T-helper 2 cell treated with Interferon-gamma antibody and Interleukin-4, amounts not matched to agents 100 ng/mL and 5 ng/mL, for 36 hours (primary cell): ENCODE data around the gene SLC35F1. TPM values are rescaled to one million over a fixed set of nuclear protein-coding genes. Genes with fewer than 3 reads are reported as not detected.
"Not testable (repeated sequence)": the region's sequence is repeated elsewhere in the genome, so short reads cannot be mapped to it uniquely, and the experiment has no call there.

ENCODE experiments used
- intact Hi-C: fragments of 100-400 bp; cut with micrococcal nuclease; formaldehyde crosslinking; loops from one replicate; pipeline ENCODE4 v1.15.1; 2023
- total RNA-seq: library from RNA; stranded (reverse); gene quantifications from 2 replicates; pipeline ENCODE4 v1.2.3, GENCODE V29; 2022

The SLC35F1 gene
- total RNA-seq, 1 donor from 2014 or later, result not detected

DNA sequence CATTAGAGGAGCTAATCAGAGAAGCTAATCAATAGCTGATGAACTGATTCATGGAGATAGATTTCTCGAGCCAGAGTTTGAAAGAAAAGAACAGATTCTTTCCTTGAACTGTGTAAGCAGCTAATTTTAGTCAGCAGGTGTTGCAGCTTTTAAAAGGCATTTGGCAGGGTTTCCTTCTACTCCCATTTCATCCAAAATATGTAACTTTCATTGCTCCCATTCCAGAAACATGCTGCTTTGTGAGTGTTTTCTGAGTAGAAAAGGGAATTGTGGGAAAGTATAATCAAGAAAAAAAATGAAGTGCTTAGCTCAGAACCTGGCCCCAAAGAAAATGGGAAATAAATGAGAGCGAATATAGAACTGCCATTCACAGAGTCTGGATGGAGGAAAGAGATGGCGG lies 20.8 kb downstream of the SLC35F1 start:
- intact Hi-C loops, result no loop called here

DNA sequence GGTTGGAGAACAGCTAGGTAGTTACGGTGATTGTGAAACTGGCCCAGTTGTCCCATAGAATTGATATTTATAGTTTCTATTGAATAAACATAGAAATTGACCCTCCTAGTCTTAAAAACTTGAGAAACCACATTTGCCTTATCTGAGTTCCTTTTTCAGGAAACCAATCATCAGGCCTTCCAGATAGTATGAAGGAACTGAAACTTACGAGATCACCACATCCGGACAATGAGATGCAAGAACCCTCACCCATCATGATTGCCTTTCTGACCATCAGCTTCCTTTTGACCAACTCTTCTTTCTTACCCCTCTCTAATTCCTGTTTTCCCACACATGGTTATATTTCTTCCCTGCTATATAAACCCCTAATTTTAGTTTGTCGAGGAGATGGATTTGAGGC lies 21.8 kb downstream of the SLC35F1 start:
- intact Hi-C loops, result no loop called here

DNA sequence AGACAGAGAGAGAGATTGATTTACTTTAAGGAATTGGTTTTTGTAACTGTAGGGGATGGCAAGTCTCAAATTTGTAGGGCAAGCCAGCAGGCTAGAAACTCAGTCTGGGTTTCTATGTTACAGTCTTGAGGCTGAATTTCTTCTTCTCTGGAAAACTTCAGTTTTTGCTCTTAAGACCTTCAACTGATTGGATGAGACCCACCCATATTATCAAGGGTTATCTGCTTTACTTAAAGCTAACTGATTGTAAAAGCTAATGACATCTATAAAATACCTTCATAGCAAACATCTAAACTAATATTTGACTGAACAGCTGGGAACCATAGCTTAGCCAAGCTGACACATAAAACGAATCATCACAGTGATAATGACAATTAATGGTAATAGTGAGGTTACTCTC lies 22.4 kb downstream of the SLC35F1 start:
- intact Hi-C loops, result no loop called here

DNA sequence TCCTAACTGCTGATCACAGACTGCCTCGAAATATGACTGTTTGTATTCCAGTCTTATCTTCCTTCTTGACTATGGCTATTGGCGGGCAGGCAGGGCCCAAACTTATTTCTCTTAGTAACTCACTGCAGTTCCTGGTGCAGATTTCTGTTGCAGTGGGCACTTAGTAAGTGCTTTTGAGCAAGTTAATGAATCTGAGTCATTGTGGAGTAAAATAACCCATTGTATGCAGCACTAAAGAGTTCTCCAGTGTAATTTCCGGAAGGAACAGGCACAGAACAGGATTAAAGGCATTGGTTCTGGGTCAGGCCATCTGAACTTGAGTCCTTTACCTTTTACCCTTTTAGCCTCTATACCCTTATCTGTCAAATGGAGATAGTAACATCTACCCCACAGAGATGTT lies 23.6 kb downstream of the SLC35F1 start:
- intact Hi-C loops, result no loop called here

DNA sequence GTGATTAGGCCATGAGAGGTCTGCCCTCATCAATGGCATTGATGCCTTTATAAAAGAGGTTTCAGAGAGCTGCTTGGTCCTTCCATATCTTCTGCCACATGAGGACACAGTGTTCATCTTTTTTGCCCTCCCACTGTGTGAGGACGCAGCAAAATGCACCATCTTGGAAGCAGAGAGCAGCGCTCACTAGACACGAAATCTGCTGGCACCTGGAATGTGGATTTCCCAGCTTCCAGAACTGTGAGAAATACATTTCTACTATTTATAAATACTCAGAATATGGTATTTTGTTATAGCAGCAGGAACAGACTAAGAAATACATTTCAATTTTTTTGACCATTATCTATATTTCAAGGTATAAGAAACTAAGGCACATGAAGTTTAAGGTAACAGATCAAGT lies 24.9 kb downstream of the SLC35F1 start:
- intact Hi-C loops, result no loop called here

DNA sequence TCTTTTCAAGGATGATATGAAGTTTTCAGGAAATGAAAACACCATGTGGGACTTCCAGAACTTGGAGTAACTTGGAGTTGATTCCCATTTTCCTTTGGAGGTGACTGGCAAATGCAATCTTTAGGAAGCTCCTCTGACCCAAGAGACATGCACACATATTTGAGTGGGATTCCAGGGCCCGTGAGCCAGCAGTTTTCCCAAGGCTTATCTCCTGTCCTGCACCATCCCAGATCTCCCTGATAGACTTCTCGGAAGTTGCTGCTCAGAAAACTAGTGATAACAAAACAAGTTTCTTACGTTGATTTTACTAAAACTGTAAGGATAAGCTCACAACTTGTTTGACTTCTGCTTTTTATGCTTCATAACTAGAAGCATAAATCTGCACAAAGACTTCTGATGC lies 25.6 kb downstream of the SLC35F1 start:
- intact Hi-C loops, result no loop called here

DNA sequence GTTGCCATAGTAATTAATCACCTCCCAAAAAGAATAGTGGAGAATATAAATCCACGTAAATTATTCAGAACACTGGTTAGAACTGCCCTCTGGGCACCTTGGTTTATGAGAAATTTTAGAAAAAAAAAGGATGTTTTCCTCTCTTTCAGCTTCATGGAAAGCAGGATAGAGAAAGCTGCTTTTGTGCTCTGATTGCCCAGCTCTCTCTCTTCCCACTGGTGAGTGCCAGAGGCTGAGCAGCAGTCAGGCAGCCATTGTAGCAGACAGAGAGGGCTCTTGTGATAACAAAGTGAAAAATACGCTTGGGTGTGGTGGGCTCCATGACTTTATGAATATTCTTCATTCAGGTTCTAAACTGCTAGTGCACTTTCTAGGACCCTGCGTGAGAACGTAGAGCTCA lies 26.4 kb downstream of the SLC35F1 start:
- intact Hi-C loops, result no loop called here

DNA sequence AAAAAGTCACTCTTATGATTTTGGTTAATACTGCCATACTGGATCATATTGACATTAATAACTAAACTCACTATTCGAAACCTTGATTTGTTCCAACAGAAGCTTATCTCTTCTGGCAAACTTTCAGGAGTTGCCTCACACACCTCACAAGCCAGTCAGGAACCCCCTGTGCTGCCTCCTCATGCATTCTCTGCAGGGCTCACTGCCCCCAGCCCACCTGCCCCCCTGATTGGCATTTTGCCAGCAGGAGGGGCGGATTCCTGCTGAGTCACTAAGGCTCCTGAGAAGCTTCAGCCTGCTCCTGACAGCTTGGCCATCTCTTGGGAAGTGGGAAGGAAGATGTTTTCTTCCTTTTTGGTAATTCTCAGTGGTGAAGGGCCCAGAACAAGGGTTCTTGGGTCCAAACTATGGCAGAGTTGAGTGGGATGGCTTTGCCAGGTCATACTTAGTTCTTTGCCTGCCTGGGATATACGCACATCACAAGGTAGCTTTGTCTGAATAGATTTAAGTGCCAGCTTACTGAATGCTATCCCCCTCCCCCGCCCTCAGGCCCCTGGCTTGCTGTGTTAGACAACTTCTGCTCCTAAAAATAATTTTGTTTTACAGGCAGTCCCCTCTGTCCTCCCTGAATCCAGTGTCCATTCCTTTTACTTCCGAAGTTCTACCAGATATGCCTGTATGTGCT lies 31.4 kb downstream of the SLC35F1 start:
- intact Hi-C loops, result no loop called here

DNA sequence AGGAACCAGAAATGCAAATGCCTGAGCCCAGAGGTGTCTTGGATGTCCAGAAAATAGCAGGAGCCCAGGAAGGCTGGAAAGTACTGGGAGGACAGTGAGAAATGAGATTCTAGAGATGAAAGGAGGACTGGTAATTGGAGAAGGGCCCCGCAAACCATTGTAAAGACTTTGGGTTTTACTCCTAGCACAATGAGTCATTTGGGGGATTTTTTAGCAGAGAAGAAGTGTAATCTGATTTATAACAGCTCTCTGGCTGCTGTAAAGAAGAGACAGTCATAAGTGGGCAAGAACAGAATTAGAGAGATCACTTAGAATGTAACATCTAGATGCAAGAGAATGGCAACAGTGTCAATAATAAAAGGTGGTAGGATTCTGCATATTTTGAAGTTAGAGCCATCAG lies 40.2 kb downstream of the SLC35F1 start:
- intact Hi-C loops, result no loop called here

DNA sequence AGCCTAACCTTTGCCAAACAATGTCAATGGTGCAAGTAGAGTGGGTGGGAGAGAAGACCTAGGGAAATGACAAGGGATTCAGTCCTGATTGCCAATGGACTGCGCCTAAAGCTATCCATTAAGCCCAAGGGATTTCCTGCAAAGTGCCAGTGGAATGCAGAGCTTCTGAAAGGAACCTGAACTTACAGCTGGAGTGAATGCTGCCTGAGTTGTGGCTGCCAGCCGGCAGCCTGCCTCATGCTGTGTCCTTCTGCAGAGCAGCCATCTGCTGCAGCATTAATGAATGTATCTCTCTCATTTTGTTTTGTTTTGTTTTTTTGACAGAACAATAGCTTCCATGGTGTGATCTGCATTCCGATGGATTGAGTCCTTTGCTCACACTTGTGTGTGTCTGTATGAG lies 44.7 kb downstream of the SLC35F1 start:
- intact Hi-C loops, result no loop called here

DNA sequence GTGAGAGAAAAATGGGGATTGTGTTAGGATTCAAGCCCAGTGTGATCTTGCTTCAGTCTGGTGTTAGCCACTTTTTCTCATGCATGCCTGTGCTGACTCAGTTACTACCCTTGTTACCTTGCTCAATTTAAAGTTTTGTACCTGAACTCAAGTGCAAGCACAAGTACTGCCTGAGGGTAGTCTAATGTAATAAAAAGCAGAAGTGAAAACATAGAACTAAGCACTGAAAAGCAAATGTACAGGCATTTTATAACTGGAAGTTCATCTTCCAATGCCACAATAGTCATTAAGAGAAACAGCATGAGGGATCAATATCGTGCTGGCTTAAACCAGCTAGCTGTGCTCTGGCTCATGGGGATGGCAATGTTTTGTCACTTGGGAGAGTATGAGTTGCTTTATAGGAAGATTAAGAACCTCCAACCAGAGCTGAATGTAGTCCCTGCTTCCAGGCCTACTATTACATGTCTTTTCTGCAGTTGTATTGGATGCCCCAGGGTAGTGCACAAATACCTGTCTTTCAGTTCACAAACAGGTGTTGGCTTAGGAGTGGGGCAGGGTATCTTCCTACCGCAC lies 48.7 kb downstream of the SLC35F1 start:
- intact Hi-C loops, result no loop called here

DNA sequence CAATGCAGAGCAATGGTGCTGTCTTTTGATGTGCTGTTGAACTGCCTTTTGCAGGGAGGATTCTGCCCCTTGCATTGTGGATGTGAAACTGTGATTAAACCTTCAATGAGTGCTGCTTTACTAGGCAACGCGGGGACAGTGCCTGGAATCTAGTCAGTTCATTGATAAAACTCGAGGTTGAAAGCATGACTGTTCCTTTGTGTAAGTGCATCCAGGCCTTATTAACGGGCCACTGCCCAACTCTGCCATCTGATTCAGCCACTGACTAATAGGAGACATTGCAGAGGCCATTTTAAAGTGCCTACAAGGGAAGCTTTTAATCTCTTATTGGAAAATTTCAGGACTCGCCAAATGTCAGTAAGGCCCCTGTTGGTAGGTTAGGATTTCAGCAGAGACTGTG lies 49.3 kb downstream of the SLC35F1 start:
- intact Hi-C loops, result no loop called here

DNA sequence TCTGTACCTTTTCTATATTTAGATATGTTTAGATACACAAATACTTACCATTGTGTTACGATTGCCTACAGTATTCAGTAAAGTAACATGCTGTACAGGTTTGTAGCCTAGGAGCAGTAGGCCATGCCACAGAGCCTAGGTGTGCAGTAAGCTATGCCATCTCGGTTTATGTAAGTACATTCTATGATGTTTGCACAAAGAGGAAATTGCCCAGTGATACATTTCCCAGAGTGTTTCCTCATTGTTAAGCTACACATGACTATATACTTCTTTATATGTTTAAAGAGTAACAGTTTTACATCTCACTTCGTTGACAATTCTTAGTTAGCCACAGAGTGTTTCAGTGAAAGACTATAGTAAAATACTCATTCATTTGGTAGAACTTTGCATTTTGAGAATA lies 51.5 kb downstream of the SLC35F1 start:
- intact Hi-C loops, result no loop called here

DNA sequence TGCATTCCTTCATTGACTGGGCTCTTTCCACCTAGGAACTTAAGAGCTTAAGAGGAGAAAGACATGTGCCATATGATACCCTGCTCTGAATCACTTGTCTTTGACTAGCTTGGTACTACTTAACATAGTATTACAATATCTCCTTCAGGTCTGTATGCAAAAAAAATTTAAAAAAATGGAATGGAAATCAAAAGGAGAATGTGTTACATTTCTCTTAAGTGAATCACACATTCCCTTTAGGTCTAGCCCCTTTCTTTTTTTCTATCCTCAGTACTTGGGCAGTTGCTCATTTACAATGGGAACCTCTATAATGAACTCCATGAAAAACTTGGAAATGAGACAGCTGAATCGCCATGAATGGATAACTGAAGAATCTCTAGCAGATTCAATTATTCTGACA lies 53.8 kb downstream of the SLC35F1 start:
- intact Hi-C loops, result no loop called here

DNA sequence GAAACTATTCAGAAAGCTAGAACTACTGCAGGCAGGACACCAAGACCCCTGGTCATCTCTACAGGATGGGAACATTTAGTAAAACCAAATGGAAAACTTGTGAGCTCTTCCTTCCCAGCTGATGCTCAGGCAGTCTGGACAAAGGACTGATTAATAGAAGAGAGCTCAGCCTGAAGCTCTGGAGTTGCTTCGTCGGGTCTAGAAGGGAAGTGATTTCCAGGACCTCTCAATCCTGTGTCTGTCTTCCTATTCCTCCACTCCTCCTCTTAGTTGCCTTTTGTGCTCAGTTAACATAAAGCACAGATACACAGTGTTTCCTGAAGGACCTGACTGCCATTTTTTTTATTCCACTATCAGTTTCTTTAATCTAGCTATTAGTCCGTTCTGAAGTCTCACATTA lies 54.2 kb downstream of the SLC35F1 start:
- intact Hi-C loops, result no loop called here

DNA sequence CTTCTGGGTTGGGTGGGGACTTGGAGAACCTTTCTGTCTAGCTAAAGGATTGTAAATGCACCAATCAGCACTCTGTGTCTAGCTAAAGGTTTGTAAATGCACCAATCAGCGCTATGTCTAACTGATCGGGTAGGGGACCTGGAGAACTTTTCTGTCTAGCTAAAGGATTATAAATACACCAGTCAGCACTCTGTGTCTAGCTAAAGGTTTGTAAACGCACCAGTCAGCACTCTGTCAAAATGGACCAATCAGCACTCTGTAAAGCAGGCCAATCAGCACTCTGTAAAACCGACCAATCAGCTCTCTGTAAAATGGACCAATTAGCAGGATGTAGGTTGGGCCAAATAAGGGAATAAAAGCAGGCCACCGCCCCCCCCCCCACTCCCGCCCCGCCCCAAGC lies 58.7 kb downstream of the SLC35F1 start:
- intact Hi-C loops, result not testable (repeated sequence)

DNA sequence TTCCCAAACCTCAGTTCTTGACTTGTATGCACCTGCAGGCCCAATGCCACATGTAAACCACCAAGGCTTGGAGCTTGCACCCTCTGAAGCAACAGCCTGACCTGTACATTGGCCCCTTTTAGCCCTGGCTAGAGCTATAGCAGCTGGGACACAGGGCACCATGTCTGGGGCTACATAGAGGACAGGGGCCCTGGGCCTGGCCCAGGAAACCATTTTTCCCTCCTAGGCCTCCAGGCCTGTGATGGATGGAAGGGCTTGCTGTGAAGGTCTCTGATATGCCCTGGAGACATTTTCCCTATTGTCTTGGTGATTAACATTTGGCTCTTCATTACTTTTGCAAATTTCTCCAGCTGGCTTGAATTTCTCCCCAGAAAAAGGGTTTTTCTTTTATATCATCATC lies 64.6 kb downstream of the SLC35F1 start:
- intact Hi-C loops, result no loop called here

DNA sequence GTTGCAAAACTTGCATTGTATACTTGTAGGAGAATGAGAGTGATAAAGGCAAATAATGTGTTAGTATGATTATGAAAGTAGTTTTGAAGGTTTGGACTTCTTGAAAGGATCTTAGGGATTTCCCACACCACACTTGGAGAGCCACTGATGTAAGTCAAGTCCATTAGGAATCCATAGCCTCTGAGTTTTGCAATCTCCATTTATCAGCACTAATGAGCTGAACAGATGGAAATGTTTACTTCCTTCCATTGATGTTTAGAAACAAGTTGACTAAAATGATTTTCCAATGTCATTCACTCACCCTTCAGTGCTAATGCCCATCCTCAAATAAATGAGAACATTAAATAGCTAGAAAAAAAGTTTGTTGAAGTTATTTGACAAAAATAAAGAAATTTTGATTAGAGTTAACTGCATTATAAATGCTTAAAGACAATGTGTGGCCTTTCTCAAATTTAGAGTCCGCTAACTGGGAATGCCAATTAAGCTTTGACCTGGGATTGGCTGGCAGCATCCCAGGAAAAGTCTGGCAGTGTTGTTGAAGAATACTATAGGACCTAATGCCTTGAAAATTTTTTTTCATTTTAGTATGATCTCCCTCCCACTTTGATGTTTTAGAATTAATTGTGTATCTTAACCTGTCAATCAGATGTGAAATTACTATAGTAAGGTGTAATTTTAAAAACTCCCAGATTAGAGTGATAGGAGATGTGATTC lies 68.0 kb downstream of the SLC35F1 start:
- intact Hi-C loops, result loop anchor here (2.0 to 5.0 kb wide), 2 partner anchors 644 to 827 kb away; no protein-coding TSS in a partner anchor

DNA sequence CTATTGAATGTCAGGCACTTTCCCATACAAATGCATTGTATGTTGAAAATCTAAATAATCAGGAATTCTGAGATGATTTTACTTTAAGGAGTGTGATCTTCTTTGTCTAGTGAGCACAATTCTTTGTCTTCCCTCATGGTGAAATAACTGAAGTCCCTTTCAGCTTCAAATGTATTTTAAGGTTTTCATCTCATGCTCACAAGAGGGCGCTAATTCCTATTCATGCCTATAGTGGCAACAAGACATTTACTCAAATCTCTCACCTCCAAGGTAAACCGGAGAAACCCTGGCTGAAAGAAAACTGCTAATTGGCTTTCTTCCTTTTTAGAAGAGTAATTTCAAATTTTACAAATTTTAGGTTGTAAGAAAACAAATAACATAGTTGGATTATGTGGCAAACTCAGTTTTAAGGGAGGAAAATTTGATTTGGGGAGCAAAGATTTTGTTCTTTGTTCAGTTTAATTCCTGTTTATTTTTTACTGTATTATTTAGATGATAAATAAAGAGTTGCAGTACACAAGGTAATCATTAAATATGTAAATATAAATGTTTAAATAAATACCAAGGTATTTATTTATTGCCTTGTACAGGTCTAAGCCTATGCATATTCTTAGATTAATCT lies 69.1 kb downstream of the SLC35F1 start:
- intact Hi-C loops, result loop anchor here (1.0 to 5.0 kb wide), 2 partner anchors 575 to 826 kb away; no protein-coding TSS in a partner anchor

DNA sequence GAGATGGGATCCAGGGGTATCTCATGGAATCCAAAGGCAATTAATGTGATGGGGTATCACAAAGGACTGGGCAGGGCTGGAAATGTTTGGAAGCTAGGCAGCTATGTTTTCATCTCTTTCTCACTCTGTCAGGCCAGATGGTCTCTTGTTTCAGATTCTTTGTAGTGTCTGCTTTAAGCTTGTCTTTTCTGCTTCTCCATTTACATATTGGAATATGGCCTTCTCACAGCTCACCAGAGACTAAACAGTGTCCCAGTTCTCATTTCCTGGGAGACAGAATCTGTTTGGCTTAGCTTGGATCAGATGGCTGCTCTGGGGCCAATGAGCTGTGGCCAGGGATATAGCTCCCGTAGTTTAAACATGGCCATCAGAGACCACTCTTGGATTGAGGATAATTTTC lies 78.9 kb downstream of the SLC35F1 start:
- intact Hi-C loops, result no loop called here

DNA sequence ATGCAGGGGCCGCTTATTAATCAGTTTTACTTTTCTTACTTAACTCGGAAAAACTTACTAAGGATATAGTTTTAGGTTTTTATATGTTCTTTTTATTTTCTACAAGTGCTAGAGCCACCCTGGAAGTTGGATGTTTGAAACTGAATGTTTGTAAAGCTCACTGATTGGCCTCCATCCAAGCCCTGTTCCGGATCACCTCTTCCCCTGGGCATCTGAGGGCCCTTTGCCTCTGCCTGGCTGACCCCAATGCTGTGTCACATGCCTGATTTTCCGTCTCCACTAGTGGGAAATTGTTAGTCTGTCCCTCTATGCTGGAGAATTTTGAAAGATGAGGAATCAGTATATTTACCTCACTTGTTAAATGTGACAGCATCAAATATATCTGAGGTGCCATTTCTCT lies 79.3 kb downstream of the SLC35F1 start:
- intact Hi-C loops, result no loop called here

DNA sequence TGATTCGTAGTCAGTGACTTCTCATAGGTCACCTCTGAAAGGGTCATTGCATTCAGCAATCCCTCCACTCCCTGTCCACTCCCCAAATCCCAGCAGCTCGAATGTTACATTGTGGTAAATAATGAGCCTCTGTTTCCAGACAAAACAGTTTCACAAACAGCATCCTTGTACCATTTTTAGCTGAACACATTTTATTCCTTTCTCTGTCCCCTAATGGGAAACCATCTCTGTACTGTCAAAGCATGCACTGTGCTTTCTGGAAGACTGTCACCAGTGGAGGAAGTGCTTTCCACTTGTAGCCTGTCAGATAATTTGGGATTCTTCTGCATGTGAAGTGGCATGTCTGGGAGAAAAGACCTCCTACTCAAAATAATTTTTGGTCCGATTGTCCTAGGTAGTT lies 82.0 kb downstream of the SLC35F1 start:
- intact Hi-C loops, result no loop called here
